GM21786 (cell line): ENCODE measurements around the gene IPPK.
A peak's percentile ranks its signal among the peaks of the same experiment; 100 is the strongest.

Experiments used
- ATAC-seq: cut with Tn5 transposase; IDR thresholded peaks from one replicate; pipeline ENCODE4 v1.9.1; 2021; ENCODE audit not compliant: unreplicated experiment

The IPPK gene

GRCh38 chr9:92669890-92670708 lies at the start of gene IPPK:
IPPK (minus strand) TSS chr9:92670131; CDS start chr9:92669988, 143 bp downstream.
- ATAC-seq = peak; percentile 97

DNA sequence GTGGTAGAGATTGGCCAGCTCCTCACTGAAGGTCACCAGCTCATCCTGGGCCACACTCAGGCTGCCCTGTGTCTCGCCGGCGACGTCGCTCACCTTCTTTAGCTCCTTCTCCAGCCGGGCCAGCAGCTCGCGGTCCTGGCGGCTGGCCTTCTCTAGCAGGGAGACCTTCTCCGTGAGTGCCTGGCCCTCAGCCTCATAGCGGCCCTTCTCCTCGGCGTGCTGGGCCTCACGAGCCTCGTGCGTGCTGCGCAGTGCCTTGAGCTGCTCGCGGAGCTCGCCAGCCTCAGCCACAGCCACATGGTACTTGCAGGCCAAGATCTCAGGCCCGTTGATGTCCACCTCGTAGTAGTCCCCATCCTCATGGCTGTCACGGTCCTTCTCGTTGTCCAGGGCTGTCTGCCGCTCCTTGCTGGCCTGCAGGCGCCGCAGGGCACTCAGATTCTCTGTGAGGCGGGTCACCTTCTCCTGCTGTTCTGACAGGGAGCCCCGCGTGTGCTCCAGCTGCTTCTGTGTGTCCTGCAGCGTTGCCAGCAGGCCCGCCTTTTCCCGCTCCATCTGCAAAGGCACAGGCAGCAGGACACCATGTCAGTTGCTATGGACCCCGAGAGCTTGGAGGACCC lies 49.2 kb upstream of the IPPK start:
- ATAC-seq = no peak

- ATAC-seq = no peak
Observed at GRCh38 chr9:92718086-92719001, 48.4 kb upstream of the IPPK start.

DNA sequence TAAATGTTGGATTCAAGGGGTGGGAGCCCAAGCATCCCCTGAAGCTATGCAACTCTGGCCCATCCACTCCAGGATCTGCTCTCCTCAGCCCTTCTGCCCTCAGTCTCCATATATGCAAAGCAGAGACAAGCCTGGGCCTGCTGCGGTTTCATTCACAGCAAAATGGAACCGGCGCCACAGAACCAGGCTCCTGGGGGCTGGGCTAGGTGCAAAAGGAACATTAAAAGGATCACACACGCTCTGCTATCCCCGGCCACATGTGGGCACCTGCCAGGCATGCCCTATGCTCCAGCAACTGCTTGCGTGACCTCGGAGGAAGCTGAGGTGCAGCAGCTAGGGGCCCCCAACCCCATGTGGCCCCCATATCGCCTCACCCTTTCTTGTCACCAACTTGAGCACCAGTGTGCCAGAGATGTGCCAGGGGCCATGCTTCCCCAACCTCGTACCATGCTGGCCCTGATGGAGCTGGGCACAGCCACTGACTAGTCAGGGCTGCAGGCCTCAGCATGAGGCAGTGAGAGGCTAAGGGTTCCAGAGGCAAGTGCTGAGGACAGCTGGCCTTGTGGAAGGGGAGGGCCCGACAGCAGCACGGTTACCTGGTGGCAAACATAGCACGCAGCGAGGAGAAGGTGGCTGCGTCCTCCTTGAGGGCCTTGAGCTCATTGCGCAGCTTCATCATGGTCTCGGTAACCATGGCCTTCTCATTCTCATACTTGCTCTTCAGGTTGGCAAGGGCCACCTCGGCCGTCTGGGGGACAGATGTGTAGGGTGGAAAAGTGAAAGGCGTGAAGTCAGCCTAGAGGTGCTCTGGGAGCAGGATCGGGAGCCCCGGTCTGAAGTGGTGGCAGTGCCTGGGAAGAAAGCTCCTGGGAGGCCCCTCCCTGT lies 47.5 kb upstream of the IPPK start:
- no peak for ATAC-seq

GRCh38 chr9:92716557-92716956 lies 46.6 kb upstream of the IPPK start:
- no peak for ATAC-seq

GRCh38 chr9:92715488-92716231 lies 45.7 kb upstream of the IPPK start:
- no peak for ATAC-seq

GRCh38 chr9:92714787-92715487 lies 45.0 kb upstream of the IPPK start:
- ATAC-seq = no peak

- no peak for ATAC-seq
Observed at GRCh38 chr9:92714016-92714415, 44.1 kb upstream of the IPPK start.

DNA sequence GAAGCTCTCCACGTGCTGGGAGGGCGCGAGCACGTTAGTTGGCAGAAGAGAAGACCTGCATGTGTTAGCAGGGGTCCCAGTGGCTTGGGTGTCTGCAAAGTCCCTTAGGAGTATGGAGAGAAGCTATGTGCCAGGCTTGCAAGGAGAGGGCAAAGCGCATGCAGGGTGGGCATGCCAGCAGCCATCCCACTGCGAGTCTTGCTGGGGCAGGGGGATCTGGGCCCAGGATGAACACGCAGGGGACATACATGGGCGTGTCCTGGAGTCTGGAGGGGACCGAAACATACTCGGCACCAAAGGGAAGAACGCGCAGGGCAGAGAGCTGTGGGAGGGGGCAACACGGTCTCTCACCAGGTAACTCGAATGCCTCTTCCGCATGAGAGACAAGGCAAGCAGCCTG lies 43.6 kb upstream of the IPPK start:
- no peak for ATAC-seq

DNA sequence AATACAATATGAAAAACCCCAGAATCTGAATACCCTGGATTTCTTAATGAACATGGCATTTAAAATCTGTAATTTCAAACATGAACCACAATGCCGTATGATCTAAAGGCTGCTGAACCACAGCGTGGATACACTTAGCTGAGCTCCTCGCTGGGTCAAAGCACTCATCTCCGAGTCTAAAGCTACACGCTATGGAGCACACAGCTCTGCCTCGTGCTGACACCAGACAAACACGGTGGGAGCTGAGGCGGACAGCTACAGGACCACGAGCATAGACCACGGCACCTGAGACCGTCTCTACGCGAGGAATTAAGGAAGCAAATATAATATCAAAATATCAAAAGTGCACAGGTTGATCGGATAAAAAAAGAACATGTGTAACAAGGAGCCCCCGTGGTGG lies 42.8 kb upstream of the IPPK start:
- no peak for ATAC-seq

DNA sequence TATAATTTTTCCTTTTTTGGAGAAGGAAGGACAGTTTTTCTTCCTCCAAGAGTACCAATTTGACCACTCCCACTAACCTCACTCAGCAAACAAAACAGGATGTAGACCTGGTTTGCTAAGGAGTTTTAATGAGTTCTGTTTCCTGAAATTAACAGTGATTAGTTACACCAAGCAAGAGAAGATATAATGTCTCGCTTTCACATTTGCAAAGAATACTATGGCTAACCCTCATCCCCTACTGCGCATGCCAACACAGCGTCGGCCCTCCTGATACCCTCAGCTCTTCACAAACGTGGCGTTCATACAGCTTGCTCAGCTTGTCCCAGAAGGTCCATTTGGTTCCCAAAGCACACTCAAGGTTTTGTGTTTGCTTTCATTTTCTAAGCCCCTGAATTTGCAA lies 41.9 kb upstream of the IPPK start:
- ATAC-seq = no peak

GRCh38 chr9:92711146-92711545 lies 41.2 kb upstream of the IPPK start:
- ATAC-seq = no peak

GRCh38 chr9:92710368-92710767 lies 40.4 kb upstream of the IPPK start:
- ATAC-seq = no peak

DNA sequence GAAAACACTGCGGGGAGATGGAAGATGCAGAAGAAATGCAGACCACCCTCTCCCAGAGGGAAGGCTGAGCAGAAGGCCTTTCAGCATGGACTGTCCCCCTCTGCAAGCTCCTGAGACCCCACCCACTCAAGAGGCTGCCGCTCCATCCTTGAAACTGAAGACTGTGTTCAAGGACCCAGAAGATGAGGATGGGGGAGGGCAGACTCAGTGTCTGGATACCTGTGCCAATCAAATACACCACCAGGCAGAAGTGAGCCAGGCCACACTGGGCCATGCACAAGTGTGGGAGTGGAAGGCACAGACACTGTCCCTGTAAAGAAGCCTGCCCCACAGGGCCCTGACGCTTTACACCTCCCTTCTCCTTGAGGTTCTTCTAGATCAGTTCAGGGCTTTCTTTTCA lies 40.0 kb upstream of the IPPK start:
- ATAC-seq = no peak

DNA sequence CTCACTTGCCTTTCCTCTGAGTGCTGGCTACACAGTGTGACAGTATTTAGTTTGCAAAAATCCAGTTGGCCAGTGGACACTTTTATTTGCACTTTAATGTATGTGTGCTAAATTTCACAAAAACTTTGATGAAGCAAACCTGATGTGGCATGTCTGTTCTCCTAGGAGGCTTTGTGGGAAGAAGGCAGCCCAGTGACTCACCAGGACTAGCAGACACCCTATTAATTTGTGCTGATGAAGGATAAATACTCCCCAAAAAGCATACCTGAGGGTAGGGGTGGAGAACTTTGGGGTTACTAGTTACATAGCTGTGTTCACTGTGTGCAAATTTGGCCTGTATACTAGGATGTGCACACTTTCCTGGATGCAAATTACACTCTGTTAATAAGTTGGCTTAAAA lies 39.3 kb upstream of the IPPK start:
- ATAC-seq = no peak

- no peak for ATAC-seq
Observed at GRCh38 chr9:92707530-92707929, 37.6 kb upstream of the IPPK start.

DNA sequence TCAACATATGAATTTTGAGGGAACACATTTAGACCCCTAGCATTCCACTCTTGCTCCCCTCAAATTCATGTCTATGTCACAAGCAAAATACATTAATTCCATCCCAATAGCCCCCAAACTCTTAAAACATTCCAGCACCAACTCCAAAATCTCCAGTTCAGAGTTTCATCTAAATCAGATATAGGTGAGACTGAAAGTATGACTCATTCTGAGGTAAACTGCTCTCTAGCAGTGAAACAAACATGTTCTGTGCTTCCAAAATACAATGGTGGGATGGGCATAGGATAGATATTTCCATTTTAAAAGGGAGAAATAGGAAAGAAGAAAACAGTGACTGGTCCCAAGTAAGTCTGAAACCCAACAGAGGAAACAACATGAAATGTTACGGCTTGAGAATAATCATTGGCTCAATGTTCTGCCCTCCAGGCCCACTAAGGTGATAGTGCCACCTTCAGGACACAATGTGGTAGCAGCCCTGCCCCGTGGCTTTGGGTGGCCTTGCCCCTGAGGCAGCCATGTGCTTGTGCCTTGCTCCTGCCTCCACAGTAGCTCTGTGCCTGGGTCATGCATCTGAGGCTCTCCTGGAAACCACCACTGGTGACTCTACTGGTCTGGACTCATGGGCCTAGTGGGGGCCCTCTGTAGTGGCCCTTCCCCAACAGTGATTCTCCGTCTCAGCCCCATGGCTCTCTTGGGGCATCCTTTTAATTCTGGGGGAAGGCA lies 36.4 kb upstream of the IPPK start:
- peak; percentile 64 for ATAC-seq

- ATAC-seq = no peak
Observed at GRCh38 chr9:92704528-92704927, 34.6 kb upstream of the IPPK start.

DNA sequence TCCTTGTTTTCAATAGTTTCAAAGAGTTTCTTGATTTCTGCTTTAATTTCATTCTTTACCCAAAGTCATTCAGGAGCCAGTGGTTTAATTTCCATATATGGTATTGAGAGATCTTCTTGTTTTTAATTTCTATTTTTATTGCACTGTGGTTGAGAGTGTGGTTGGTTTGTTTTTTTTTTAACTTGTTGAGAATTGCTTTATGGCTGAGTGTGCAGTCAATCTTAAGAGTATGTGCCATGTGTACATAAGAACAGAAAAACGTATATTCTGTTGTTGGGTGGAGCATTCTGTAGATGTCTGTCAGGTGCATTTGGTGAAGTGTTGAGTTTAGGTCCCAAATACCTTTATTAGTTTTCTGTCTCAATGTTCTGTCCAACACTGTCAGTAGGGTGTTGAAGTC lies 26.7 kb upstream of the IPPK start:
- ATAC-seq = no peak
